Smooth muscle cell (in vitro differentiated cells): Measurements from ENCODE around the gene ENTHD1. TPM values are rescaled to one million over a fixed set of nuclear protein-coding genes. Genes with fewer than 3 reads are reported as not detected.

ENCODE experiments used
- DNase-seq: peaks from one replicate; lab custom pipeline; 2025; ENCODE audit not compliant: unreplicated experiment; lab: John Stamatoyannopoulos, UW
- H2AFZ ChIP-seq: fragments of 200-600 bp; sonication (generic); 2 replicates; pipeline ENCODE4 v1.6.0; 2016; ENCODE audit warnings: antibody characterized with exemption, low read depth, mild to moderate bottlenecking
- H3F3A ChIP-seq: fragments of 200-600 bp; sonication (generic); 2 replicates; pipeline ENCODE4 v1.6.0; 2017; ENCODE audit warnings: antibody characterized with exemption, low read depth
- H3K27ac ChIP-seq: fragments of 200-600 bp; sonication (generic); 2 replicates; pipeline ENCODE4 v1.5.1; 2016; ENCODE audit warnings: low read depth, mild to moderate bottlenecking
- H3K27me3 ChIP-seq: fragments of 200-600 bp; sonication (generic); 2 replicates; pipeline ENCODE4 v1.6.1; 2016; ENCODE audit warnings: low read depth, mild to moderate bottlenecking
- H3K36me3 ChIP-seq: fragments of 200-600 bp; sonication (generic); 2 replicates; pipeline ENCODE4 v1.5.1; 2016; ENCODE audit warnings: low read depth
- H3K4me1 ChIP-seq: fragments of 200-600 bp; sonication (generic); 2 replicates; pipeline ENCODE4 v1.5.1; 2016; ENCODE audit warnings: low read depth
- H3K4me2 ChIP-seq: fragments of 200-600 bp; sonication (generic); 2 replicates; pipeline ENCODE4 v1.6.0; 2016; ENCODE audit warnings: mild to moderate bottlenecking
- H3K4me3 ChIP-seq: fragments of 200-600 bp; sonication (generic); 2 replicates; pipeline ENCODE4 v1.5.1; 2016; ENCODE audit warnings: mild to moderate bottlenecking
- H3K79me2 ChIP-seq: fragments of 200-600 bp; sonication (generic); 2 replicates; pipeline ENCODE4 v1.6.0; 2016; ENCODE audit warnings: low read depth, mild to moderate bottlenecking
- H3K9ac ChIP-seq: fragments of 200-600 bp; sonication (generic); 2 replicates; pipeline ENCODE4 v1.6.0; 2016; ENCODE audit warnings: low read depth
- H3K9me3 ChIP-seq: fragments of 200-600 bp; sonication (generic); replicated peaks from 2 replicates; pipeline ENCODE4 v1.5.1; 2016; ENCODE audit warnings: low read depth
- H4K20me1 ChIP-seq: fragments of 200-600 bp; sonication (generic); 2 replicates; pipeline ENCODE4 v1.6.0; 2016; ENCODE audit warnings: low read depth
- WGBS: methylation state at CpG from one replicate; pipeline ENCODE4 v1.1.7; 2016; ENCODE audit warnings: low lambda C conversion rate; 5-methylcytosine and 5-hydroxymethylcytosine counted together
- polyA plus RNA-seq: library from polyadenylated mRNA; unstranded; fragments of >200 nt; fragmentation: Nextera tagmentation; extraction: Ambion mirVana; gene quantifications from 2 replicates; pipeline ENCODE4 v1.2.1, GENCODE V29; 2016
- total RNA-seq: library from RNA; depleted of rRNA; stranded (reverse); fragments of >200 nt; gene quantifications from 2 replicates; pipeline ENCODE4 v1.2.3, GENCODE V29; 2014
- TF ChIP-seq, protein P1 (sequence below): fragments of 200-600 bp; sonication (generic); IDR thresholded peaks from 2 replicates; pipeline ENCODE4 v1.5.1; 2017; ENCODE audit warnings: borderline replicate concordance, mild to moderate bottlenecking, antibody characterized with exemption; ENCODE audit not compliant: insufficient read depth, poor library complexity, severe bottlenecking

The ENTHD1 gene
- total and polyA plus RNA-seq, 2 experiments from 2014 or later = not detected

DNA sequence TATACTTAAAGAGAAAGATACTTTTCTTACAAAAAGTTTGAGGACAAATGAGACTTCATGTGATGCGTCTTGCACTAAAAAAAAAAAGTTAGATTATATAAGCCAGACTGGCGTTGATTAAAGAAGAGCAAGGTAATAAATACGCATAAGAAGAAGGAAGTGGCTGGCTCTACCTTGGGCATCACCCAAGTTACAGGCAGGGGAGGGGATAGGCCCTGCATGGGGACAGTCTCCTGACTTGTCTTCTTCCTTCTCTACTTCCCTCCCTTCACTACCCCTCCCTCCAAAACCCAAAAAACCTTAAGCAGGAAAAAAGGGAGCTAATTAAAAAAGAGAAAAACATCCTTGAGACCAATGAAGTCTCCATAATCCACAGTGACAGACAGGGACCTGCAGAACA, 44.3 kb upstream of the ENTHD1 start:
- no peak overlapping the region for H3K27ac ChIP-seq
- no peak overlapping the region for H2AFZ ChIP-seq
- H3K27me3 ChIP-seq = peaks cover 14% of the 10 kb centered on the region
- H3K79me2 ChIP-seq = no peaks in the 10 kb centered on the region
- H3K4me2 ChIP-seq = no peak overlapping the region
- H3K9me3 ChIP-seq = no peaks in the 10 kb centered on the region
- 96% methylated on average over 3 of the region's 3 CpGs for WGBS
- H3K9ac ChIP-seq = no peak overlapping the region
- peaks cover 21% of the 10 kb centered on the region for H3K4me1 ChIP-seq
- no peak for DNase-seq
- no peaks in the 10 kb centered on the region for H4K20me1 ChIP-seq
- TF ChIP-seq, protein P1, sequence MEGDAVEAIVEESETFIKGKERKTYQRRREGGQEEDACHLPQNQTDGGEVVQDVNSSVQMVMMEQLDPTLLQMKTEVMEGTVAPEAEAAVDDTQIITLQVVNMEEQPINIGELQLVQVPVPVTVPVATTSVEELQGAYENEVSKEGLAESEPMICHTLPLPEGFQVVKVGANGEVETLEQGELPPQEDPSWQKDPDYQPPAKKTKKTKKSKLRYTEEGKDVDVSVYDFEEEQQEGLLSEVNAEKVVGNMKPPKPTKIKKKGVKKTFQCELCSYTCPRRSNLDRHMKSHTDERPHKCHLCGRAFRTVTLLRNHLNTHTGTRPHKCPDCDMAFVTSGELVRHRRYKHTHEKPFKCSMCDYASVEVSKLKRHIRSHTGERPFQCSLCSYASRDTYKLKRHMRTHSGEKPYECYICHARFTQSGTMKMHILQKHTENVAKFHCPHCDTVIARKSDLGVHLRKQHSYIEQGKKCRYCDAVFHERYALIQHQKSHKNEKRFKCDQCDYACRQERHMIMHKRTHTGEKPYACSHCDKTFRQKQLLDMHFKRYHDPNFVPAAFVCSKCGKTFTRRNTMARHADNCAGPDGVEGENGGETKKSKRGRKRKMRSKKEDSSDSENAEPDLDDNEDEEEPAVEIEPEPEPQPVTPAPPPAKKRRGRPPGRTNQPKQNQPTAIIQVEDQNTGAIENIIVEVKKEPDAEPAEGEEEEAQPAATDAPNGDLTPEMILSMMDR = no peak
- no peaks in the 10 kb centered on the region for H3F3A ChIP-seq
- no peak overlapping the region for H3K4me3 ChIP-seq
- no peaks in the 10 kb centered on the region for H3K36me3 ChIP-seq

DNA sequence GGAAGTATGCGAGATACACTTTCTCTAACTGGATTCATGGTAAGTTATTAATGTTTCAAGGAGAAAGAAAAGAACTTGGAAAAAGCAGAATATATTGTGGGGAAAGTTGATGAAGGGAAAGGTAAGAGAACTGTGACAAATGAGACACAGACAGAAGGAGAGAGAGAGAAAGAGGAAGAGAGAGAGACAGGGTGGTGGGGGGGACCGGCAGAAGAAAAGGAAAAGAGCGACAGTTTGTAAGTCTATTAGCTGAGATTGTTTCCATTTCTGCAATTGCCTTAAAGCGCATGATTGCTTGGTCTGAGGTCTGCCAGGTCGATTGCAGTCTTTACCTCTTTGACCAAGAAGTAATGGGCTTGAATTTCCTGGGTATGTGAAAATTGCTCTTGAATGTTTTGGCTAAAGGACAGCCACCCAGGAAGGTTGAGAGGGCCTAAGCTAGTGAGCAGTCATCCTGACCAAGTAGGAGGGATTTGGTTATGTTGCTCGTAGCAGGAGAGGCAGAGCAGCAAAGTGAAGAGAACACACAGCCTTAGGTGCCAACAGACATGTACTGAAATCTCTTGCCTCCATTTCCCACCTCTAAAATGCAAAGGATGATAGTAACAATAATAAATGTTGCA, 43.1 kb upstream of the ENTHD1 start:
- no peaks in the 10 kb centered on the region for H3K36me3 ChIP-seq
- TF ChIP-seq, protein P1 = no peak
- H3K4me1 ChIP-seq = peaks cover 21% of the 10 kb centered on the region
- H3K27ac ChIP-seq = no peak overlapping the region
- no peak for DNase-seq
- no peak overlapping the region for H3K4me2 ChIP-seq
- 78% methylated on average over 6 of the region's 6 CpGs for WGBS
- H3K27me3 ChIP-seq = peaks cover 20% of the 10 kb centered on the region
- no peaks in the 10 kb centered on the region for H3K79me2 ChIP-seq
- H4K20me1 ChIP-seq = no peaks in the 10 kb centered on the region
- H3K9ac ChIP-seq = no peak overlapping the region
- H3K9me3 ChIP-seq = no peaks in the 10 kb centered on the region
- no peak overlapping the region for H2AFZ ChIP-seq
- no peak overlapping the region for H3K4me3 ChIP-seq
- H3F3A ChIP-seq = no peaks in the 10 kb centered on the region

DNA sequence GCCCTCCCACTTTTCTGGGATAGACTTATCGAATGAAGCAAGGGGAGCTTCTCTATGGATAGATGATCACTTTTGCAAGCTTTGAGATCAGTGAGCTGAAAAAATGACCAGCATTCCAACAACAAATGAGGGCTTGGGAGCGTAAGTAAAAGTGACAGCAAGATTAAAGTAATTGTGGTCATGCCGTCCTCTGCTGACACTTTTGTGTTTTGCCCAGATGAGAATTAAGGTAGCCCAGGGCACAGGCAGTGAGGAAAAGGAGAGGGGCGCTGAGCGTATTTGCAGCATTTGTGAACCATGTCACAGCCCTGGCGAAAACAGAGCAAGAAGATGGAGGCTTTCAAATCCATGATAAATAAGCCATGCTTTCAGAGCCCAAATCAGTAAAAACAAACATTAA, 42.1 kb upstream of the ENTHD1 start:
- no peak overlapping the region for H3K27ac ChIP-seq
- H3K4me3 ChIP-seq = no peak overlapping the region
- peaks cover 21% of the 10 kb centered on the region for H3K4me1 ChIP-seq
- no peaks in the 10 kb centered on the region for H4K20me1 ChIP-seq
- DNase-seq = no peak
- H3K9me3 ChIP-seq = no peaks in the 10 kb centered on the region
- no peaks in the 10 kb centered on the region for H3K79me2 ChIP-seq
- 82% methylated on average over 6 of the region's 6 CpGs for WGBS
- TF ChIP-seq, protein P1 = no peak
- H2AFZ ChIP-seq = no peak overlapping the region
- H3K9ac ChIP-seq = no peak overlapping the region
- no peaks in the 10 kb centered on the region for H3F3A ChIP-seq
- H3K27me3 ChIP-seq = peaks cover 28% of the 10 kb centered on the region
- H3K36me3 ChIP-seq = no peaks in the 10 kb centered on the region
- no peak overlapping the region for H3K4me2 ChIP-seq

DNA sequence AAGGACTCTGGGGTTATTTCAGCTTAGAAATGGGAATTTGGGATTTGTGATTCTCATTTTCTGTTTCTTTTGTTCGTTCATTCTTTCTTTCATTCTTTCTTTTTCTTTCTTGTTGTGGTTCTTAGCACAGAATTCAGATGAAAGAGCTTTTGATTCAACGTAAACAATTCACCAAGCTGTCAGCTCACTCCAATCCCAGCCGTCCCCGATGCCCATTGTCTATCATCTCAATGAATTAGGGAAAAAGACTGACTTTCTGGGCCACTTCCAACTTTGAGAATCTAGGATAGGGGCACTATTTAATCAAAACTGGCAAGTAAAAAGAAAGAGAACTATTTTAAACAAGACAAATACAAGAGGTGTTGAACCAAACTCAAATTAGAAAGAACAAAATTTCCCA, 41.6 kb upstream of the ENTHD1 start:
- Histone ChIP-seq H3K9me3 (no peaks in the 10 kb centered on the region), H3K27ac (no peak overlapping the region), H3K4me3 (no peak overlapping the region), H2AFZ (no peak overlapping the region), H3K4me2 (no peak overlapping the region), H4K20me1 (no peaks in the 10 kb centered on the region), H3K9ac (no peak overlapping the region), H3K79me2 (no peaks in the 10 kb centered on the region), H3K36me3 (no peaks in the 10 kb centered on the region), H3F3A (no peaks in the 10 kb centered on the region), H3K27me3 (peaks cover 33% of the 10 kb centered on the region), H3K4me1 (peaks cover 21% of the 10 kb centered on the region)
- WGBS = 90% methylated on average over 4 of the region's 4 CpGs
- no peak for DNase-seq
- TF ChIP-seq, protein P1 = no peak
